Motor neuron (in vitro differentiated cells): ENCODE measurements around the gene SGPL1. TPM values are rescaled to one million over a fixed set of nuclear protein-coding genes. Genes with fewer than 3 reads are reported as not detected.

Experiments used
- ATAC-seq, 8 experiments: fragments of 200-7000 bp; cut with Tn5 transposase; replicated peaks in 6 of 8; 2 replicates each; pipeline ENCODE4 v1.8.0; 2021; ENCODE audit warnings: mild to moderate bottlenecking in 8 of 8, moderate library complexity in 8 of 8
- H3K27ac ChIP-seq, 2 donors: fragments of 250-450 bp; sonication (Bioruptor Pico); 2 replicates each; pipeline ENCODE4 v1.9.0; 2021; ENCODE audit warnings: antibody characterized with exemption in 2 of 2, mild to moderate bottlenecking in 2 of 2, moderate library complexity in 1 of 2
- H3K4me1 ChIP-seq, 2 donors: fragments of 250-450 bp; sonication (Bioruptor Pico); replicated peaks in 1 of 2; 2 replicates each; pipeline ENCODE4 v1.6.1; 2021; ENCODE audit warnings: antibody characterized with exemption in 2 of 2, mild to moderate bottlenecking in 2 of 2, moderate library complexity in 1 of 2
- H3K4me3 ChIP-seq, 5 donors: fragments of 250-450 bp; sonication (Bioruptor Pico); 2 replicates each; pipeline ENCODE4 v1.9.0; 2021; ENCODE audit warnings: antibody characterized with exemption in 5 of 5, mild to moderate bottlenecking in 5 of 5, moderate library complexity in 4 of 5
- WGBS, 10 experiments: fragments of 450-650 bp; shearing (Covaris generic); methylation state at CpG; one replicate each; pipeline ENCODE4 v1.0.0; 2022; 5-methylcytosine and 5-hydroxymethylcytosine counted together
- in situ Hi-C, 9 experiments: fragments of 400-800 bp; cut with MboI; loops; one replicate each; pipeline ENCODE4 v1.15.0; 2021; ENCODE audit warnings: low sequenced_read_pairs in 9 of 9, low pct_unique_long_range_greater_than_20kb in 2 of 9; ENCODE audit not compliant: unreplicated experiment in 9 of 9
- total RNA-seq, 8 experiments: library from RNA; unstranded; fragments of 300-600 nt; gene quantifications; 2 replicates each; pipeline versions ENCODE4 v1.2.3 to v1.2.4, GENCODE V29; 2022

SGPL1 gene
- total RNA-seq, 8 experiments from 2014 or later, result 16.3 to 54.6 (median 24.6) TPM

GRCh38 chr10:70805619-70806215 is 10.0 kb upstream of the SGPL1 start:
- Histone ChIP-seq H3K4me3 (no peak overlapping the region), H3K27ac (no peak overlapping the region), H3K4me1 (peaks cover 0 to 6% of the 10 kb centered on the region in 2 donors)
- 58 to 100% (median 94%) methylated on average over 1 to 3 of the region's 3 CpGs; no CpG with 5 or more reads in 3 of the 10 experiments for WGBS, 10 experiments
- in situ Hi-C loops, result no loop called here
- peak in 3 of 8 experiments; percentile 23 to 39 (median 38) for ATAC-seq

GRCh38 chr10:70806841-70807240 is 8.9 kb upstream of the SGPL1 start:
- ATAC-seq, result no peak
- Histone ChIP-seq H3K4me1 (peaks cover 0 to 6% of the 10 kb centered on the region in 2 donors), H3K27ac (no peak overlapping the region), H3K4me3 (no peak overlapping the region)
- WGBS, 10 experiments, result 89 to 100% (median 100%) methylated on average over 1 of the region's 1 CpG; no CpG with 5 or more reads in 5 of the 10 experiments
- in situ Hi-C loops, result no loop called here

- Histone ChIP-seq H3K4me1 (peaks cover 0 to 6% of the 10 kb centered on the region in 2 donors), H3K4me3 (no peak overlapping the region), H3K27ac (no peak overlapping the region)
- in situ Hi-C loops, result no loop called here
- peak in 2 of 8 experiments; percentile 3 to 6 for ATAC-seq
- 14 to 100% (median 78%) methylated on average over 1 to 3 of the region's 3 CpGs; no CpG with 5 or more reads in 1 of the 10 experiments for WGBS, 10 experiments
Measured at GRCh38 chr10:70807556-70807955, 8.2 kb upstream of the SGPL1 start.

GRCh38 chr10:70809011-70809611 is 6.6 kb upstream of the SGPL1 start:
- Histone ChIP-seq H3K4me3 (no peak overlapping the region), H3K4me1 (peaks cover 0 to 6% of the 10 kb centered on the region in 2 donors), H3K27ac (no peak overlapping the region)
- in situ Hi-C loops, result no loop called here
- 60 to 100% (median 90%) methylated on average over 1 to 2 of the region's 6 CpGs; no CpG with 5 or more reads in 4 of the 10 experiments for WGBS, 10 experiments
- no peak for ATAC-seq

- ATAC-seq, result no peak
- H3K4me3 ChIP-seq, result no peak overlapping the region
- peaks cover 0 to 6% of the 10 kb centered on the region in 2 donors for H3K4me1 ChIP-seq
- no peak overlapping the region for H3K27ac ChIP-seq
- in situ Hi-C loops, result loop anchor here in 1 of 9 experiments (10.0 kb wide), 1 partner anchor 75 kb away; the partner anchor contains the start of gene PCBD1
- 83 to 88% (median 88%) methylated on average over 1 to 2 of the region's 2 CpGs; no CpG with 5 or more reads in 7 of the 10 experiments for WGBS, 10 experiments
Measured at GRCh38 chr10:70809726-70810125, 6.0 kb upstream of the SGPL1 start.

GRCh38 chr10:70810967-70811366 is 4.8 kb upstream of the SGPL1 start:
- 0 to 67% (median 28%) methylated on average over 1 of the region's 1 CpG; no CpG with 5 or more reads in 2 of the 10 experiments for WGBS, 10 experiments
- Histone ChIP-seq H3K4me3 (no peak overlapping the region), H3K27ac (no peak overlapping the region), H3K4me1 (peaks cover 0 to 6% of the 10 kb centered on the region in 2 donors)
- no peak for ATAC-seq
- in situ Hi-C loops, result loop anchor here in 1 of 9 experiments (10.0 kb wide), 1 partner anchor 74 kb away; the partner anchor contains the start of gene PCBD1

- no peak for ATAC-seq
- in situ Hi-C loops, result loop anchor here in 1 of 9 experiments (10.0 kb wide), 1 partner anchor 73 kb away; the partner anchor contains the start of gene PCBD1
- H3K27ac ChIP-seq, result no peak overlapping the region
- H3K4me3 ChIP-seq, result no peak overlapping the region
- H3K4me1 ChIP-seq, result peaks cover under 1 to 5% of the 10 kb centered on the region in 2 donors
- WGBS, 10 experiments, result 50 to 71% (median 60%) methylated on average over 2 to 3 of the region's 3 CpGs; no CpG with 5 or more reads in 5 of the 10 experiments
Measured at GRCh38 chr10:70811881-70812280, 3.9 kb upstream of the SGPL1 start.

- H3K27ac ChIP-seq, result no peak overlapping the region
- 10 to 33% methylated on average over 1 to 2 of the region's 4 CpGs; no CpG with 5 or more reads in 8 of the 10 experiments for WGBS, 10 experiments
- in situ Hi-C loops, result loop anchor here in 1 of 9 experiments (10.0 kb wide), 1 partner anchor 72 kb away; the partner anchor contains the start of gene PCBD1
- no peak for ATAC-seq
- peaks cover 3 to 5% of the 10 kb centered on the region in 2 donors for H3K4me1 ChIP-seq
- no peak overlapping the region for H3K4me3 ChIP-seq
Measured at GRCh38 chr10:70812814-70813213, 2.9 kb upstream of the SGPL1 start.

- Histone ChIP-seq H3K27ac (no peak overlapping the region), H3K4me1 (peaks cover 3 to 5% of the 10 kb centered on the region in 2 donors), H3K4me3 (no peak overlapping the region)
- no peak for ATAC-seq
- in situ Hi-C loops, result loop anchor here in 1 of 9 experiments (10.0 kb wide), 1 partner anchor 71 kb away; the partner anchor contains the start of gene PCBD1
- 66 to 100% (median 84%) methylated on average over 1 to 4 of the region's 4 CpGs; no CpG with 5 or more reads in 6 of the 10 experiments for WGBS, 10 experiments
Measured at GRCh38 chr10:70814126-70814525, 1.6 kb upstream of the SGPL1 start.

GRCh38 chr10:70816220-70816894 is 609 bp downstream of the SGPL1 start:
- H3K27ac ChIP-seq, result peak overlapping the region; percentile 65 to 90
- WGBS, 10 experiments, result 0 to 17% (median 0%) methylated on average over 1 to 12 of the region's 43 CpGs; no CpG with 5 or more reads in 2 of the 10 experiments
- in situ Hi-C loops, result loop anchor here in 1 of 9 experiments (10.0 kb wide), 1 partner anchor 68 kb away; the partner anchor contains the start of gene PCBD1

GRCh38 chr10:70820976-70821750 is 5.4 kb downstream of the SGPL1 start:
- in situ Hi-C loops, result no loop called here
- H3K27ac ChIP-seq, result no peak overlapping the region
- H3K4me1 ChIP-seq, result peaks cover 8 to 18% of the 10 kb centered on the region in 2 donors
- H3K4me3 ChIP-seq, result no peak overlapping the region
- 63 to 100% (median 90%) methylated on average over 1 to 4 of the region's 4 CpGs for WGBS, 10 experiments
- peak in 2 of 8 experiments; percentile 17 to 47 for ATAC-seq

More at GRCh38 chr10:70816220-70816894, 609 bp downstream of the SGPL1 start:
- ATAC-seq, result peak; percentile 79 to 87 (median 84)
- Histone ChIP-seq H3K4me3 (peak overlapping the region; percentile 44 to 83 (median 76)), H3K4me1 (peaks cover 5 to 8% of the 10 kb centered on the region in 2 donors)
